MCF 10A (cell line): ENCODE data around the gene RBM20. TPM values are rescaled to one million over a fixed set of nuclear protein-coding genes. Genes with fewer than 3 reads are reported as not detected.

ENCODE experiments used
- BruUV-seq: library from RNA; stranded (reverse); fragments of 400-500 nt; replicated peaks from 2 replicates; lab custom pipeline; 2021; lab: Mats Ljungman, UMichigan
- CTCF ChIA-PET: fragments of 300-600 bp; sonication (Branson Sonifier 250); formaldehyde crosslinking; extraction: SDS; loops from one replicate; lab custom pipeline; 2021; ENCODE audit warnings: antibody characterized with exemption, inconsistent platforms; lab: Yijun Ruan, JAX
- POLR2A ChIA-PET: fragments of 300-600, 350-650 bp; sonication (Branson Sonifier 250); formaldehyde crosslinking; extraction: SDS; loops from one replicate; lab custom pipeline; 2020; ENCODE audit warnings: antibody characterized with exemption, inconsistent platforms; lab: Yijun Ruan, JAX
- DNase-seq: peaks from one replicate; pipeline ENCODE4 v3.0.0-alpha.2; 2018; ENCODE audit not compliant: unreplicated experiment
- H3K27ac Mint-ChIP-seq: one replicate; pipeline ENCODE4 v1.8.0; 2022; ENCODE audit warnings: mild to moderate bottlenecking, low read depth, mixed read lengths; ENCODE audit not compliant: unreplicated experiment
- H3K27me3 Mint-ChIP-seq: one replicate; pipeline ENCODE4 v1.8.0; 2022; ENCODE audit warnings: mixed read lengths; ENCODE audit not compliant: insufficient read depth, unreplicated experiment
- H3K36me3 Mint-ChIP-seq: one replicate; pipeline ENCODE4 v1.8.0; 2022; ENCODE audit warnings: mild to moderate bottlenecking, moderate library complexity, mixed read lengths; ENCODE audit not compliant: insufficient read depth, unreplicated experiment
- H3K4me1 Mint-ChIP-seq: one replicate; pipeline ENCODE4 v1.8.0; 2022; ENCODE audit warnings: mixed read lengths; ENCODE audit not compliant: insufficient read depth, unreplicated experiment
- H3K4me3 Mint-ChIP-seq: one replicate; pipeline ENCODE4 v1.8.0; 2022; ENCODE audit warnings: mild to moderate bottlenecking, moderate library complexity, mixed read lengths; ENCODE audit not compliant: unreplicated experiment
- H3K9me3 Mint-ChIP-seq: one replicate; pipeline ENCODE4 v1.8.0; 2022; ENCODE audit warnings: mixed read lengths; ENCODE audit not compliant: unreplicated experiment
- intact Hi-C: fragments of 100-400 bp; cut with micrococcal nuclease; formaldehyde crosslinking; loops from 2 replicates; pipeline ENCODE4 v1.14.1; 2022
- total RNA-seq: library from RNA; stranded (reverse); gene quantifications from 2 replicates; pipeline ENCODE4 v1.2.3, GENCODE V29; 2022
- TF ChIP-seq, protein P1 (sequence below): fragments of 200-600 bp; IDR thresholded peaks from one replicate; pipeline ENCODE4 v1.8.0; 2022; ENCODE audit warnings: antibody characterized with exemption, mild to moderate bottlenecking; ENCODE audit not compliant: unreplicated experiment

RBM20 gene
- total RNA-seq, 1 experiment from 2014 or later: not detected

GRCh38 chr10:110698782-110699201 lies 54.7 kb downstream of the RBM20 start:
- H3K27ac Mint-ChIP-seq: no peak overlapping the region
- ChIA-PET POLR2A (no interaction called here), CTCF (interaction anchor here (1.5 kb wide), 1 partner anchor 27 kb away, joined by 3 read pairs; no protein-coding TSS in a partner anchor)
- H3K36me3 Mint-ChIP-seq: no peaks in the 10 kb centered on the region
- H3K9me3 Mint-ChIP-seq: no peaks in the 10 kb centered on the region
- intact Hi-C loops: no loop called here
- no peak for DNase-seq
- no TSS peak for BruUV-seq
- no peaks in the 10 kb centered on the region for H3K4me1 Mint-ChIP-seq
- TF ChIP-seq, protein P1, sequence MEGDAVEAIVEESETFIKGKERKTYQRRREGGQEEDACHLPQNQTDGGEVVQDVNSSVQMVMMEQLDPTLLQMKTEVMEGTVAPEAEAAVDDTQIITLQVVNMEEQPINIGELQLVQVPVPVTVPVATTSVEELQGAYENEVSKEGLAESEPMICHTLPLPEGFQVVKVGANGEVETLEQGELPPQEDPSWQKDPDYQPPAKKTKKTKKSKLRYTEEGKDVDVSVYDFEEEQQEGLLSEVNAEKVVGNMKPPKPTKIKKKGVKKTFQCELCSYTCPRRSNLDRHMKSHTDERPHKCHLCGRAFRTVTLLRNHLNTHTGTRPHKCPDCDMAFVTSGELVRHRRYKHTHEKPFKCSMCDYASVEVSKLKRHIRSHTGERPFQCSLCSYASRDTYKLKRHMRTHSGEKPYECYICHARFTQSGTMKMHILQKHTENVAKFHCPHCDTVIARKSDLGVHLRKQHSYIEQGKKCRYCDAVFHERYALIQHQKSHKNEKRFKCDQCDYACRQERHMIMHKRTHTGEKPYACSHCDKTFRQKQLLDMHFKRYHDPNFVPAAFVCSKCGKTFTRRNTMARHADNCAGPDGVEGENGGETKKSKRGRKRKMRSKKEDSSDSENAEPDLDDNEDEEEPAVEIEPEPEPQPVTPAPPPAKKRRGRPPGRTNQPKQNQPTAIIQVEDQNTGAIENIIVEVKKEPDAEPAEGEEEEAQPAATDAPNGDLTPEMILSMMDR: no peak
- no peaks in the 10 kb centered on the region for H3K27me3 Mint-ChIP-seq
- no peak overlapping the region for H3K4me3 Mint-ChIP-seq

- no peaks in the 10 kb centered on the region for H3K36me3 Mint-ChIP-seq
- ChIA-PET CTCF (no interaction called here), POLR2A (no interaction called here)
- BruUV-seq: no TSS peak
- H3K4me1 Mint-ChIP-seq: no peaks in the 10 kb centered on the region
- H3K4me3 Mint-ChIP-seq: no peak overlapping the region
- no peaks in the 10 kb centered on the region for H3K9me3 Mint-ChIP-seq
- no peak for DNase-seq
- no peak overlapping the region for H3K27ac Mint-ChIP-seq
- TF ChIP-seq, protein P1: no peak
- H3K27me3 Mint-ChIP-seq: no peaks in the 10 kb centered on the region
- intact Hi-C loops: no loop called here
These were observed 55.8 kb downstream of the RBM20 start for GRCh38 chr10:110699859-110700468.

- no peaks in the 10 kb centered on the region for H3K9me3 Mint-ChIP-seq
- H3K27me3 Mint-ChIP-seq: no peaks in the 10 kb centered on the region
- POLR2A ChIA-PET: interaction anchor here (0.7 kb wide), 2 partner anchors 185 to 191 kb away, joined by 3 read pairs; no protein-coding TSS in a partner anchor
- no peak for DNase-seq
- TF ChIP-seq, protein P1: no peak
- BruUV-seq: no TSS peak
- CTCF ChIA-PET: interaction anchor here (0.6 to 1.1 kb wide), 3 partner anchors 27 to 59 kb away, joined by 3 to 4 read pairs (median 3); no protein-coding TSS in a partner anchor
- intact Hi-C loops: no loop called here
- H3K4me1 Mint-ChIP-seq: no peaks in the 10 kb centered on the region
- H3K4me3 Mint-ChIP-seq: no peak overlapping the region
- no peak overlapping the region for H3K27ac Mint-ChIP-seq
- H3K36me3 Mint-ChIP-seq: no peaks in the 10 kb centered on the region
These were observed 56.9 kb downstream of the RBM20 start for GRCh38 chr10:110700947-110701616.

GRCh38 chr10:110701617-110701971 lies 57.5 kb downstream of the RBM20 start:
- intact Hi-C loops: no loop called here
- Mint-ChIP-seq H3K9me3 (no peaks in the 10 kb centered on the region), H3K36me3 (no peaks in the 10 kb centered on the region), H3K27me3 (no peaks in the 10 kb centered on the region), H3K4me3 (no peak overlapping the region), H3K4me1 (no peaks in the 10 kb centered on the region), H3K27ac (no peak overlapping the region)
- POLR2A ChIA-PET: interaction anchor here (0.7 kb wide), 1 partner anchor 185 kb away, joined by 3 read pairs; no protein-coding TSS in a partner anchor
- no peak for DNase-seq
- TF ChIP-seq, protein P1: no peak
- CTCF ChIA-PET: interaction anchor here (0.6 to 1.1 kb wide), 3 partner anchors 28 to 59 kb away, joined by 3 to 4 read pairs (median 3); no protein-coding TSS in a partner anchor
- no TSS peak for BruUV-seq
